ENCODE results near the gene NOMO2.
"Not testable (repeated sequence)": the region's sequence is repeated elsewhere in the genome, so short reads cannot be mapped to it uniquely, and the experiment has no call there.

The NOMO2 gene

DNA sequence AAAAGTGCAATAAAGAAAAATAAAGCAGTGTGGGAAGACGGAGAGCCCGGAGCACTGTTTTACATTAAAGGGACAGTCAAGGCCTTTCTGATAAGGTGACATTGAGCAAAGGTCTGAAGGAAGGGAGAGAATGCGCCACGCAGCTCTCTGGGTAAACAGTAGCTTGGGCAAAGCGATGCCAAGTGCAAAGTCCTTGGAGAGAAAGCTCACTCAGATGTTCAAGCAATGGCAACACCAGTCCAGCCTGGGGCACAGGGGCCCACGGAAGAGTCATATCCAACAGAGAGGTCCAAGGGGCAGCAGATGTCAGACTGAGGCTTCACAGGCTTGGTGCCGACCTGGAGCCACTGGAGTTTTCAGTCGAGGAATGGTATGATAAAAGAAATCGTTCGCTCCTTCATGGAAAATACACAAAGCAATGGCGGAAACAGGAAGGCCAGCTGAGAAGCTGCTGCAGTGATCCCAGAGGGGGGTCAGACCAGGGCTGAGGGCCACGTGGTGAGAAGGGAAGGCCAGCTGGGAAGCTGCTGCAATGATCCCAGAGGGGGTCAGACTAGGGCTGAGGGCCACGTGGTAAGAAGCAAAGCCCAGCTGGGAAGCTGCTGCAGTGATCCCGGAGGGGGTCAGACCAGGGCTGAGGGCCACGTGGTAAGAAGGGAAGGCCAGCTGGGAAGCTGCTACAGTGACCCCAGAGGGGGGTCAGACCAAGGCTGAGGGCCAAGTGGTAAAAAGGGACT lies 40.3 kb downstream of the NOMO2 start:
- DNase-seq, result not testable (repeated sequence)

DNA sequence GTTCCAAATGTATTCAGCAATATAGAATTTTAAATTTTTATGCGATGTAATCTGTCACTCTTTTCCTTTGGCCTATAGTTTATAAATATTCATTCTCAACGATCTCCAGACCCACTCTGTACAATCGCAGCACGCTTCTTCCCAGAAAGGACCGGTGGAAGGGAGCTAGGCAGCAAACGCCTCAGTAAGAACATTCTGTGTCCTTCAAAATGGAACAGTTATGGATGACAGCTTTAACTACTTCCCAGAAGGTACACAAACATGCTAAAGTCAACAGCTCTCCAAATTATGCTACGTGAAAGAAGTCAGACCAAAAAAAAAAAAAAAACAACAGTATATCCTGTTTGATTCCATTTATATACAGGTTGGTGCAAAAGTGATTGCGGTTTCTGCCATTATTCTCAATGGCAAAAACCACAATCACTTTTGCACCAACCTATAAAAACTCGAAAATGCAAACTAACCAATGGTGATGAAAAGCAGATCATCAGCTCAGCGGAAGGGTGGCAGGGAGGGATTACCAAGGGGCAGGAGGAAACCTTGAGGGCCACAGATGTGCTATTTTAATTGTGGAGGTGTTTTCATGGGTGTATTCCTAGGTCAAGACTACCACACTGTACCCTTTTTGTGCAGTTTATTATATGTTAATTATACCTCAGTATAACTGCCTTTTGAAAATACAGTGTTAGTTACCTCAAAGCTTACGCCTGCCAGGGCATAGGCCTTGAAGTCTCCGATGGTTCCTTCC lies 43.2 kb downstream of the NOMO2 start:
- DNase-seq, result not testable (repeated sequence)

DNA sequence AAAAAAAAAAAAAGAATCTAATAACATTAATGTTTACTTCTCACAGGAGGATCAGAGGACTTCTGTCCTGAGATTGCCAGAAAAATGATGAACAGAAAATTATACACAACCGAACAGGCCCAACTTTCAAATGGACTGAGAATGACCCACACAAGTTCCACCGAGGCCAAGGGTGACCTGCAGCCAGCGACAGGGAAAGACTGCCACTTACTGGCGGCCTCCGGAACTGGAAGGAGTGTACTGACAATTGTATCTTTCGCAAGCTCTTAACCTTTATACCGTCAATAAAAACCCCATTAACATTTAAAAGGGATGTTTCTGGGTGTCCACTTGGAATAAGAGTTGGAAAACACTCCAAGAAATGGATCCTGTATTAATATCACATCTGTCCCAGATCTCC lies 63.5 kb downstream of the NOMO2 start:
- DNase-seq, result not testable (repeated sequence)

DNA sequence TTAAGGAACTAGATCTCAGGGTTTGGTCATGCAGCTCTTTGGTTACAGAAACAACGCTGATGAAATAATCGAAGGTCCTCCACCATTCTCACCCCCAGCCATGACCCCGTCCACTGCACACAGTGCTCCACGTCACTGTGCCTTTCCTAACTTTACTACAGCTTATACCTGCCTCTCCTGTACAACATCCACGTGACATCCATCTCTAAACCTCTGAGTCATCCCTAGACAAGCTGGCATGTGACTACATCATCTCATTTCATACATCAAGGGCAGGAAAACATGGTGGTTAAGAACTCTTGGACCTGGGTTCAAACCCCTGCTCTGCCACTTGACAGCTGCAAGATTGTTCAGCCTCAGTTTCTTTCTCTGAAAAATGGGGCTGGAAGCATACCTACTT lies 64.9 kb downstream of the NOMO2 start:
- DNase-seq, result not testable (repeated sequence)

DNA sequence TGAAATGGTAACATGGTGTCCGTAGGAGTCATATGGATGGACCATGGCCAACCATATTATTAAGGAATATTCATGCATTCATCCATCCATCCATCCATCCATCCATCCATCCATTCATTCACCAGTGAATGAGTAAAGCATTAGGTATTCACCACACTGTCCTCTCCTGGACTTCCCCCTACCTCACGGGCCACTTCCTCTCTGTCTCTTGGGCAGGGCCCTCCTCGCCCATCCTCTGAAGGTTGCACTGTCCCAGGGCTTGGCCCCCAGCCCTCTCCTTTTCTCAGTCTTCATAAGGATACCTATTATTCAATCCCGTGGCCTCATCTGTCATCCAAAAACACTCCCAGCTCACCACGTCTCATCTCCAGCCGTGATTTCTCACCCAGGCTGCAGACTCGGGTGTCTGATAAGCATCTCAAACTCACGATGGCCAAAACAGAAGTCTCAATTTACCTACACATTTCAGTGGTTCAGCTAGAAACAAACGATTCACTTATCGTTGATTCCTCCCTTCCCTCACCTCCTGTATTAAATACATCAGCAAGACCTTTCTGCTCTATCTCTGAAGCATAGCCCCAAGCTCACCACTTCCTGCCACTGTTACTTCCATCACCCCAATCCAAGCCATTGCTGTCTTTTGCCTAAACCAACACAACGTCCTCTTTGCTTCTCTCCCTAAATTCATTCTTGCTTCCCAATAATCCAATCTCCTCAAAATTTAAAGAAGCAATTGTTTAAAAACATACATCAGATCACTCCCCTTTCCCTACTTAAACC lies 69.6 kb downstream of the NOMO2 start:
- DNase-seq, result not testable (repeated sequence)

DNA sequence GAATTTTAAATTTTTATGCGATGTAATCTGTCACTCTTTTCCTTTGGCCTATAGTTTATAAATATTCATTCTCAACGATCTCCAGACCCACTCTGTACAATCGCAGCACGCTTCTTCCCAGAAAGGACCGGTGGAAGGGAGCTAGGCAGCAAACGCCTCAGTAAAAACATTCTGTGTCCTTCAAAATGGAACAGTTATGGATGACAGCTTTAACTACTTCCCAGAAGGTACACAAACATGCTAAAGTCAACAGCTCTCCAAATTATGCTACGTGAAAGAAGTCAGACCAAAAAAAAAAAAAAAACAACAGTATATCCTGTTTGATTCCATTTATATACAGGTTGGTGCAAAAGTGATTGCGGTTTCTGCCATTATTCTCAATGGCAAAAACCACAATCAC lies 125.9 kb downstream of the NOMO2 start:
- not testable (repeated sequence) for DNase-seq

DNA sequence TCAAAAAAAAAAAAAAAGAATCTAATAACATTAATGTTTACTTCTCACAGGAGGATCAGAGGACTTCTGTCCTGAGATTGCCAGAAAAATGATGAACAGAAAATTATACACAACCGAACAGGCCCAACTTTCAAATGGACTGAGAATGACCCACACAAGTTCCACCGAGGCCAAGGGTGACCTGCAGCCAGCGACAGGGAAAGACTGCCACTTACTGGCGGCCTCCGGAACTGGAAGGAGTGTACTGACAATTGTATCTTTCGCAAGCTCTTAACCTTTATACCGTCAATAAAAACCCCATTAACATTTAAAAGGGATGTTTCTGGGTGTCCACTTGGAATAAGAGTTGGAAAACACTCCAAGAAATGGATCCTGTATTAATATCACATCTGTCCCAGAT lies 146.1 kb downstream of the NOMO2 start:
- not testable (repeated sequence) for DNase-seq

DNA sequence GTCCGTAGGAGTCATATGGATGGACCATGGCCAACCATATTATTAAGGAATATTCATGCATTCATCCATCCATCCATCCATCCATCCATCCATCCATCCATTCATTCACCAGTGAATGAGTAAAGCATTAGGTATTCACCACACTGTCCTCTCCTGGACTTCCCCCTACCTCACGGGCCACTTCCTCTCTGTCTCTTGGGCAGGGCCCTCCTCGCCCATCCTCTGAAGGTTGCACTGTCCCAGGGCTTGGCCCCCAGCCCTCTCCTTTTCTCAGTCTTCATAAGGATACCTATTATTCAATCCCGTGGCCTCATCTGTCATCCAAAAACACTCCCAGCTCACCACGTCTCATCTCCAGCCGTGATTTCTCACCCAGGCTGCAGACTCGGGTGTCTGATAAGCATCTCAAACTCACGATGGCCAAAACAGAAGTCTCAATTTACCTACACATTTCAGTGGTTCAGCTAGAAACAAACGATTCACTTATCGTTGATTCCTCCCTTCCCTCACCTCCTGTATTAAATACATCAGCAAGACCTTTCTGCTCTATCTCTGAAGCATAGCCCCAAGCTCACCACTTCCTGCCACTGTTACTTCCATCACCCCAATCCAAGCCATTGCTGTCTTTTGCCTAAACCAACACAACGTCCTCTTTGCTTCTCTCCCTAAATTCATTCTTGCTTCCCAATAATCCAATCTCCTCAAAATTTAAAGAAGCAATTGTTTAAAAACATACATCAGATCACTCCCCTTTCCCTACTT lies 152.2 kb downstream of the NOMO2 start:
- DNase-seq, result not testable (repeated sequence)

DNA sequence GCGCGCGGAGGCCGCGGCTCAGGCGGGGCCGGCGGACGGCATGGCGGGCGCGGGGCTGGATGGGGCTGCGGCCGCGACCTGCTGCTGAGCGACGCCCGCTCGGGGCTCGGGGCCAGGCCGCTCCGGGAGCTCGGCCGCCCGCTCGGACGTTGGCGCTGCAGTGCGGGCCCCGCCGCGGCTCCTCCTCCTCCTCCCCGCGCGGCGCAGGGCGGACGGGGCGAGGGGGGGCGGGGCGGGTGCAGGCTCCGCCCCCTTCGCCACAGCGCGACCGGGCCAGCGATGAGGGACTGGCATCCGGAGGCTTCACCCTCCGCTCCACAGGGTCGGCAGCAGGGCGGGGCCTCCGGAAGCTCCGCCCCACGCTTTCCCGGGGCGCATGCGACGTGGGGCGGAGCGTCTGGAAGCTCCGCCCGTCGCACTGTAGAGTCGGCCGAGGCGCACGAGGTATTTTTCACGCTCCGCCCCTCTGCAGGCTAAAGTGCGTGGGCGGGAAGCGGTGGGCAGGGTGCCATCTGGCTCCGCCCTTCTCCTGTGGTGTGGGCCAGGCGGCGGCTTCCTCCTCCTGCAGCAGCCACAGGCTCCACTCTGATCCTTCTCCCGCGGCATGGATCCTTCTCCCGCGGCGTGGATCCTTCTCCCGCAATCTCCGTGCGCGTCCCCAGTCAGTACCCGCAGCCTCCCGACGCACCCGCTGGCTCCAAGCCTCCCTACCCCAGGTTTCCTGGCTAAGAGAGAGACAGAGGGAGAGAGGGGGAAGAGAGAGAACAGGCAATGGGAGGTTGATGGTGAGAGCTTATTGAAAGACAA lies 159.8 kb downstream of the NOMO2 start:
- not testable (repeated sequence) for DNase-seq

DNA sequence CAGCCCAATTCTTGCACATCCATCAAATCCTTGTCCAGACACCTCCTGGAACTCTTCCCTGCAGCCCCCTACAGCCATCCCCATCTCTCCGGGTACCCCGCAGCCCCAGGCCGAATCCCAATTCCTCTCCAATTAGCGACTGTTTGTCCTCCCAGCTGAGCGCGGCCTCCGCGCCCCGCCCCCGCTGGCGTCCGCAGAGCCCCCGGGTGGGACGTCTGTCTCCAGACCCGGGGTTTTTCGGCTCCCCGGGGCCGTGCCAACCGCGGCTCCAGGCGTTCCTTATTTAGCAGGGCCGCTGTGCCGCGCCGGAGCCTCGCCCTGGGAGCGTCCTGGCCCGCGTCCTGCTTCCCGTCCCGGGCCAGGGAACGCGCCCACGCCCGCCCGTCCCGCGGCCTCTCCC lies 160.7 kb downstream of the NOMO2 start:
- not testable (repeated sequence) for DNase-seq

DNA sequence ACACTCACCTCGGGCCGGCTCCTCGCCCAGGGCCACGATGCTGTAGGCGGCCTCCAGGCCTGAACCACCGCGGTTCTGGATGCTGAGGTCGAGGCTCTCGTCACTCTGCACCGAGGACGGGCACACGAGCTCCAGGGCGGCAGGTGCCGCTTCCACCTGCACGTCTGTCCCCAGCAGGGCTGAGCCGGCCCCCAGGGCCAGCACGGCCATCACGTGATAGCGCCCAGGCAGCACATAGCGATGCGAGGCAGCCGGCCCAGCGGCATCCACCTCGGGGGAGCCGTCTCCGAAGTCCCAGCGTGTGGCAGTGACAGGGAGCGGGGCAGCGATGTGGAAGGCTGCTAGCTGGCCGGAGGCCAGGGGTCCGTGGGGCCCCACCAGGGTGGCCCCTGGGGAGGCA lies 167.5 kb downstream of the NOMO2 start:
- DNase-seq, result not testable (repeated sequence)

DNA sequence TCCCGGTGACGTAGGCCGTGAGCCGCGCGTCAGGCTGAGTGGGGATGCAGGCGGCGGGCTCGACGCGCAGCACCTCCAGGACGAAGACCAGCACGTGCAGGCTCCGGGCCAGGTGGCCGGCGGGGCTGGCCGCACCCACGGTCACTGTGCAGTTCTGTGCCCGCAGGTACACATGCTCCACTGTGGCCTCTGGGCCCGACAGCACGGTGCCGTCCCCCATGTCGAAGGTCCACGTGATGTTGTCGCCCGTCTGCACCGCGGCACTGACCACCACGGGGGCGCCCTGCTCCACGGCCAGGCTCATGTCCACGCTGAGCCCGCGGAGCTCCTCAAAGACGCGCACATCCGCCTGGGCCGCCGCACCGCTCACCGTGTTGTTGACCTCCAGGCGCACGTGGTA lies 174.1 kb downstream of the NOMO2 start:
- DNase-seq, result not testable (repeated sequence)

DNA sequence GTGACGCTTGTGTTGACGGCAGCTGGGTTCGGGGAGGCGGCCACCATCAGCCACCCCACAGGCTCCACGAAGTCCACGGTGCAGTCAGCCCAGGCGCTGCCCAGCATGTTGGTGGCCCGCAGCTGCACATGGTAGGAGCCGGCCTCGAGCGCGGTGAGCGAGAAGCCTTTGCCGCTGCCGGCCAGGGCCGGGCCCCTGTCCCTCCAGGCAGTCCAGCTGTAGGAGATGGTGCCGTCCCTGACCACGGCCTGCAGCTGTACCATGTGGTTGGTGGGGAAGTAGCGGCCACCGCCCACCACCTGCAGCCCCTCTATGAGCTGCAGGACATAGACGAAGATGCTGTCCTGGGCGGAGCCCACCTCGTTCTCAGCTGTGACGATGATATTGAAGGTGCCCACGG lies 175.4 kb downstream of the NOMO2 start:
- DNase-seq, result not testable (repeated sequence)

DNA sequence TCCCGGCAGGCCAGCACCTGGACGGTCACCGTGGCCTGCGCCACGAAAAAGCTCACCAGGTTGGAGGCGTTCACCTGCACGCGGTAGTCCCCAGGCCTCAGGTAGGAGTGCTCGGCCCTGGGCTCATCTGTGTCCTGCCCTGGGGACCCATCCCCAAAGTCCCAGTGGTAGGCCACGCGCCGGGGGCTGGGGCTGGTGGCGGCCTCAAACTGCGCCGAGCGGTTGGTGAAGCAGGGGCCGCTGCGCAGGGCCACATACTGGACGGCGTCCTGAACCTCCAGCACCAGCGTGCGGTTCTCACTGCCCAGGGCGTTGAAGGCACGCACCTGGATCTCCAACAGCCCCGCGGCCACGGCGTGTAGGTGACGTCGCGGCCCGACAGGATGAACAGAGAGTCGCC lies 176.6 kb downstream of the NOMO2 start:
- DNase-seq, result not testable (repeated sequence)

DNA sequence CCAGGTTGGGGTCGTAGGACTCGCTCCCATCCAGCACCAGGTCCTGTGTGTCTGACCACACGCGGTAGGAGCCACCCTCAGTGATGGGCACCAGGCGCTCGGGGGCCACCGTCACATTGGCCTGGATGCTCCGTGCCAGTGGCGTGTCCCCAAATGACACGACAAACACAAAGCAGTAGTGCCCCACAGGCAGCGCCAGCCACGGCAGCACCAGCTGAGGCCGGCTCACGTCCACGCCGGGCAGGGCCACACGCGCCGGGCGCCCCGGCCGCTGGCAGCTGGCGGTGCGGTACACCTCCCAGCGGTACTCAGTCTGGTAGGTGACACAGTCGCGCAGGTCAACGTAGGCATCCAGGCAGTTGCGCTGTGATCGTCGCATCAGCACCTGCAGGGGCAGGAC lies 177.0 kb downstream of the NOMO2 start:
- not testable (repeated sequence) for DNase-seq

DNA sequence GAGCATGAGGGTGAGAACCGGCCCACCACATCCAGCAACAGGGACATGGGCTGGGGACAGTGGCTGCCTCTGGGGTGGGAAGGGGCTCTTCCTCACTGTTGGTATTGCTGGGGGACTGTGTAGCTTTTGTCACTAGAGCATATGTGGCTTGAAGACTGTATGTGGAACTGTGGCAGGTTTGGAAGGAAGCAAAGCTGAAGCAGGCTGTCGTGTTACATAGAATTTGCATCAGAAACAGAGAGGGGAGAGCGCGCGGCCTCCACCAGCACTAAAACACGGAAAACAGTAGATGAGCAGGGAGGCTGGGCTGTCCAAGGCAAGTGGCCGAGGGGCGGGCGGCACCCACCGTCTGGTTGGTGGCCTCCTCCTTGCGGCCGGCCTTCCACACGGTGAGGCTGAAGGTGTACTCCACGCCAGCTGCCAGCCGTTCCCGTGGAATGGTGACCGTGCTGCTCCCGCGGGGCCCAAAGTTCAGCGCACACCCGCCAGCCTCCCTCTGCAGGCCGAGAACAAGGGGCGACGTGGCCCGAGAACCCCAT lies 177.7 kb downstream of the NOMO2 start:
- DNase-seq, result not testable (repeated sequence)

DNA sequence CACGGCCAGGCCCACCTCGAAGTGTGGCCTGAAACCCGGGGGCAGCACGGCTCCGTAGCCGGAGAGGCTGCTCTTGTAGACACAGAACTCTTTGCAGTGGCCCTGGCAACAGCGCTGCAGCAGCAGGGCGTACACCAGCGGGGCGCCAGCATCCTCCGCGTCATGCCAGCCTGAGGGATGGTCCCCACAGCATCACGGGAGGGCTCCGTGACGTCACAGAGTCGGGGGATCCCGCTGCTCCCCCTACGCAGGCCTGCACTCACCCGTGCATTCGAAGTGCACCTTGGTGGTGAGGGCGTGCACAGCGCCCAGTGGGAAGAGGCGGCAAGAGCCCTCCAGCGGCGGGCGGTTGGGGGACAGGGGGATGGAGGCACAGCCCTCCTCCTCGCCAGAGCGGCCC lies 179.2 kb downstream of the NOMO2 start:
- DNase-seq, result not testable (repeated sequence)

Data from NCI-H510A (cell line).